ENCODE measurements around the gene NKG7. TPM values are rescaled to one million over a fixed set of nuclear protein-coding genes. Genes with fewer than 3 reads are reported as not detected.

NKG7 gene
- total and polyA plus RNA-seq, 2 experiments from 2014 or later = not detected

- H3K4me2 ChIP-seq = peak overlapping the region; percentile 99
- peak overlapping the region; percentile 80 for H3K27ac ChIP-seq
- H4K20me1 ChIP-seq (ENCODE audit: insufficient read depth, poor library complexity, severe bottlenecking) = no peaks in the 10 kb centered on the region
- H3K36me3 ChIP-seq (replicated peaks; ENCODE audit: insufficient read depth, low read depth) = no peaks in the 10 kb centered on the region
- peak overlapping the region; percentile 53 for H3K4me3 ChIP-seq
- no peaks in the 10 kb centered on the region for H3K9me3 ChIP-seq (ENCODE audit: low read depth)
- no peaks in the 10 kb centered on the region for H3K9me2 ChIP-seq (replicated peaks; ENCODE audit: insufficient read depth)
- TF ChIP-seq CTCF (IDR thresholded peaks at IDR 0.05; ENCODE audit: poor library complexity) = no peak
- TF ChIP-seq EZH2phosphoT487 (IDR thresholded peaks at IDR 0.05; ENCODE audit: low read depth, severe bottlenecking, unreplicated experiment) = no peak
- TF ChIP-seq EZH2 (IDR thresholded peaks at IDR 0.05; ENCODE audit: borderline replicate concordance) = no peak
- H3K79me2 ChIP-seq = no peaks in the 10 kb centered on the region
- peaks cover 3% of the 10 kb centered on the region for H3K4me1 ChIP-seq (ENCODE audit: insufficient read depth)
- no peaks in the 10 kb centered on the region for H3K27me3 ChIP-seq
- DNase-seq (ENCODE audit: low spot score) = peak; percentile 66
- 2% methylated on average over 10 of the region's 10 CpGs for WGBS (ENCODE audit: low lambda C conversion rate, missing lambda C conversion rate)
- peak overlapping the region; percentile 89 for H2AFZ ChIP-seq
These were observed 33.2 kb downstream of the NKG7 start for GRCh38 chr19:51339313-51339686.

DNA sequence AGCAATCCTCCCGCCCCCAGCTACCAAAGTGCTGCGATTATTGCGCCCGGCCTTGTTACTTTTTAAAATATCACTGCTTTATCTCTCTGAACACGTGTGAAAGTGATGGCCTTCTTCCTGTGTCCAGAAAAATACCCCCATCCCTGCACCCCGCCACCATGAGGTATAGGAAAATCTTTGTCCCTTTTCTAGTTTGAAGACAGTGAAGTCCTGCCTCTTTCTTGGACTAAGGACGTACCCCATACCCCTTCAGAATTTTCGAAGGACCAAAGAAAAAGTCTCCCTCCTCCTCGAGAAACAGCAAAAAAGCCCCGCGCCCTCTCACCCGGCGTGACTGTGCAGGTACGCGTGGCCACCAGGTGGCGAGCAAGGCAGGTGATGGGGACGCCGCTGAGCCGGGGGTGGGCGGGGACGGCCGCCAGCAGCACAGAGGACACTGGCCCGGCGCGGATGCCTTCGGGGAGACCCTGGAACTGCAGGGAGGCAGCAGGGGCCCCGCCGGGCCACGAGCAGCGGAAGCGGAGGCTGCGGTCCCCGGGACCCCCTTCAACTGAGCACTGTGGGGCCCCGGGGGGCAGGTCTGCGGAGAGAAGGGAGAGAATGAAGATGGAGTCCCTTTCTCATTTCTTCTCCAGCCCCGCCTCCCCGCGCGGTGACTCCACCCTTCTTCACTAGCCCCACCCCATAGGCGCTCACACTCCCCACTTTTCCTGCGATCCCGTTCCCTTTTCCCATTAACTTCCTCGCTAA is 33.7 kb downstream of the NKG7 start:
- Histone ChIP-seq H3K4me2 (peak overlapping the region; percentile 99), H3K9me3 (ENCODE audit: low read depth) (no peaks in the 10 kb centered on the region), H3K27me3 (no peaks in the 10 kb centered on the region), H4K20me1 (ENCODE audit: insufficient read depth, poor library complexity, severe bottlenecking) (no peaks in the 10 kb centered on the region), H3K4me3 (peak overlapping the region; percentile 53), H2AFZ (peak overlapping the region; percentile 89), H3K9me2 (replicated peaks; ENCODE audit: insufficient read depth) (no peaks in the 10 kb centered on the region), H3K27ac (peak overlapping the region; percentile 80), H3K4me1 (ENCODE audit: insufficient read depth) (peaks cover 3% of the 10 kb centered on the region), H3K36me3 (replicated peaks; ENCODE audit: insufficient read depth, low read depth) (no peaks in the 10 kb centered on the region), H3K79me2 (no peaks in the 10 kb centered on the region)
- peak; percentile 94 for DNase-seq (ENCODE audit: low spot score)
- TF ChIP-seq EZH2phosphoT487 (IDR thresholded peaks at IDR 0.05; ENCODE audit: low read depth, severe bottlenecking, unreplicated experiment) (no peak), CTCF (IDR thresholded peaks at IDR 0.05; ENCODE audit: poor library complexity) (peak; percentile 98)
- 17% methylated on average over 22 of the region's 43 CpGs for WGBS (ENCODE audit: low lambda C conversion rate, missing lambda C conversion rate)

DNA sequence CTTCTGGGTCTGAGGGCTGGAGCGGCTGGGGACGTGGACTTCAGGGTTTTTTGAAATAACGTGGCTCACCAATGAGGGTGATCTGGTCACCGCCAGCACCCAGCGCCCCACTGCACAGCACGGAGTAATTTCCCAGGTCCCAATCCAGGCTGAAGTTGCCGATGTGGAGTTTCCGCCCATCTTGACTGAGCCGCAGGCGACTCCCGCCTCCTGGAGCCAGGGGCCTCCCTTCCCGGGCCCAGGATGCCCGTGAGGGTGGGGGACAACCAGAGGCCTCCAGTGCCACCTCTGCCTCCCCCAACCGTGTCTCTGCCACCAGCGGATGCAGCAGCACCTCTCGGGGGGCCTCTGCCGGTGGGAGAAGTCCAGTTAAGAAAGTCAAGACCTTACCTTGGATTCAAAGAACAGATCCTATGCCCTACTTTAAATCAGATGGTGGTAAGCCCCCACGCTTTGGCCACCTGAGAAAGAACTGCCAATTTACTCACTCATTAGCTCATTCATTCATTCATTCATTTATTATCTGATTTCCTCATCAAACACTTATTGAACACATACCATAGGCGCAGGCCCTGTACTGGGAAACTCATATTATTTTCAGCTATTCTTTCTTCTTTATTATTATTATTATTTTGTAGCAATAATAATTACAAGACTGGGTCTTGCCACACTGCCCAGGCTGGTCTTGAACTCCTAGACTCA is 34.4 kb downstream of the NKG7 start:
- H3K4me3 ChIP-seq = no peak overlapping the region

More for the DNA sequence above, 34.4 kb downstream of the NKG7 start:
- H3K36me3 ChIP-seq (replicated peaks; ENCODE audit: insufficient read depth, low read depth) = no peaks in the 10 kb centered on the region
- WGBS (ENCODE audit: low lambda C conversion rate, missing lambda C conversion rate) = 87% methylated on average over 19 of the region's 19 CpGs
- peak overlapping the region; percentile 89 for H2AFZ ChIP-seq
- peak overlapping the region; percentile 99 for H3K4me2 ChIP-seq
- H3K27me3 ChIP-seq = no peaks in the 10 kb centered on the region
- no peaks in the 10 kb centered on the region for H3K9me3 ChIP-seq (ENCODE audit: low read depth)
- H3K9me2 ChIP-seq (replicated peaks; ENCODE audit: insufficient read depth) = no peaks in the 10 kb centered on the region
- H3K4me1 ChIP-seq (ENCODE audit: insufficient read depth) = peaks cover 3% of the 10 kb centered on the region
- DNase-seq (ENCODE audit: low spot score) = no peak
- H3K79me2 ChIP-seq = no peaks in the 10 kb centered on the region
- TF ChIP-seq EZH2 (IDR thresholded peaks at IDR 0.05; ENCODE audit: borderline replicate concordance) (no peak), EZH2phosphoT487 (IDR thresholded peaks at IDR 0.05; ENCODE audit: low read depth, severe bottlenecking, unreplicated experiment) (no peak), CTCF (IDR thresholded peaks at IDR 0.05; ENCODE audit: poor library complexity) (no peak)
- no peaks in the 10 kb centered on the region for H4K20me1 ChIP-seq (ENCODE audit: insufficient read depth, poor library complexity, severe bottlenecking)
- H3K27ac ChIP-seq = peak overlapping the region; percentile 80
